Stimulated activated CD4-positive, alpha-beta T cell treated with anti-CD3 and anti-CD28 coated beads, Interleukin-15, amount 100 ng/mL, for 48 hours (primary cell): ENCODE data around the gene RAPGEF4.

Experiments used
- DNase-seq, 2 donors: peaks; one replicate each; pipeline ENCODE4 v3.0.0-alpha.2; 2020; ENCODE audit warnings: low read depth in 2 of 2

RAPGEF4 gene

GRCh38 chr2:172967036-172967982 is 231.7 kb downstream of the RAPGEF4 start:
- no peak for DNase-seq

- DNase-seq: no peak
Observed at GRCh38 chr2:172968061-172968469, 232.4 kb downstream of the RAPGEF4 start.

GRCh38 chr2:172969166-172969565 is 233.5 kb downstream of the RAPGEF4 start:
- DNase-seq: no peak

GRCh38 chr2:172969609-172970008 is 234.0 kb downstream of the RAPGEF4 start:
- no peak for DNase-seq

GRCh38 chr2:172970660-172971059 is 235.0 kb downstream of the RAPGEF4 start:
- DNase-seq: peak; percentile 25 to 29

GRCh38 chr2:172972005-172972619 is 236.5 kb downstream of the RAPGEF4 start:
- DNase-seq: peak; percentile 21 to 42

- DNase-seq: no peak
Observed at GRCh38 chr2:172974762-172975161, 239.1 kb downstream of the RAPGEF4 start.

GRCh38 chr2:172976116-172976515 is 240.5 kb downstream of the RAPGEF4 start:
- DNase-seq: no peak

- DNase-seq: no peak
Observed at GRCh38 chr2:172976816-172977215, 241.2 kb downstream of the RAPGEF4 start.

GRCh38 chr2:172977270-172978062 is 241.8 kb downstream of the RAPGEF4 start:
- no peak for DNase-seq

- no peak for DNase-seq
Observed at GRCh38 chr2:172978063-172978383, 242.4 kb downstream of the RAPGEF4 start.

- peak in 1 of 2 donors; percentile 10 for DNase-seq
Observed at GRCh38 chr2:172985139-172985892, 249.7 kb downstream of the RAPGEF4 start.

GRCh38 chr2:172986040-172986439 is 250.4 kb downstream of the RAPGEF4 start:
- no peak for DNase-seq

- no peak for DNase-seq
Observed at GRCh38 chr2:172988728-172989127, 253.1 kb downstream of the RAPGEF4 start.

GRCh38 chr2:172991031-172991430 is 255.4 kb downstream of the RAPGEF4 start:
- no peak for DNase-seq

- no peak for DNase-seq
Observed at GRCh38 chr2:172993139-172993538, 257.5 kb downstream of the RAPGEF4 start.

GRCh38 chr2:172993931-172994717 is 258.5 kb downstream of the RAPGEF4 start:
- no peak for DNase-seq

GRCh38 chr2:172994864-172995263 is 259.2 kb downstream of the RAPGEF4 start:
- DNase-seq: no peak

GRCh38 chr2:172995323-172996244 is 259.9 kb downstream of the RAPGEF4 start:
- DNase-seq: no peak
